WTC11 (cell line): ENCODE measurements around the gene ANO2. TPM values are rescaled to one million over a fixed set of nuclear protein-coding genes. Genes with fewer than 3 reads are reported as not detected.

ENCODE experiments used
- ATAC-seq: fragments of 200-7000 bp; cut with Tn5 transposase; 2 replicates; pipeline ENCODE4 v1.10.0; 2021; ENCODE audit warnings: mild to moderate bottlenecking, moderate library complexity
- CTCF ChIA-PET: fragments of 300-600 bp; sonication (Branson Sonifier 250); formaldehyde crosslinking; loops from one replicate; lab custom pipeline; 2021; ENCODE audit warnings: antibody characterized with exemption; lab: Charles Lee
- POLR2A ChIA-PET: fragments of 350-600 bp; sonication (Branson Sonifier 250); formaldehyde crosslinking; loops from one replicate; lab custom pipeline; 2021; ENCODE audit warnings: antibody characterized with exemption; lab: Charles Lee
- DNase-seq: peaks from one replicate; pipeline ENCODE4 v3.0.0; 2021; ENCODE audit warnings: low spot score
- H3K27ac Mint-ChIP-seq: 2 replicates; pipeline ENCODE4 v1.8.0; 2021; ENCODE audit warnings: mixed read lengths
- H3K27me3 Mint-ChIP-seq: 2 replicates; pipeline ENCODE4 v1.8.0; 2021; ENCODE audit warnings: low read depth, mild to moderate bottlenecking, moderate library complexity, mixed read lengths
- H3K36me3 Mint-ChIP-seq: 2 replicates; pipeline ENCODE4 v1.8.0; 2021; ENCODE audit warnings: mixed read lengths
- H3K4me1 Mint-ChIP-seq: 2 replicates; pipeline ENCODE4 v1.8.0; 2022; ENCODE audit warnings: mixed read lengths
- H3K4me3 Mint-ChIP-seq: 2 replicates; pipeline ENCODE4 v1.8.0; 2021; ENCODE audit warnings: mild to moderate bottlenecking, moderate library complexity, mixed read lengths
- H3K9me3 Mint-ChIP-seq: 2 replicates; pipeline ENCODE4 v1.8.0; 2021; ENCODE audit warnings: mixed read lengths
- AR ChIP-seq: fragments of 250-450 bp; sonication (Bioruptor Pico); IDR thresholded peaks from 2 replicates; pipeline ENCODE4 v1.9.0; 2021; ENCODE audit warnings: mild to moderate bottlenecking
- ATF2 ChIP-seq: sonication (generic); formaldehyde crosslinking; IDR thresholded peaks from 2 replicates; pipeline ENCODE4 v1.8.1; 2022; ENCODE audit warnings: low read depth, missing genetic modification reagents, borderline replicate concordance
- CBFB ChIP-seq: sonication (generic); formaldehyde crosslinking; IDR thresholded peaks from 2 replicates; pipeline ENCODE4 v1.8.1; 2022; ENCODE audit warnings: mild to moderate bottlenecking, low read depth, missing genetic modification reagents
- CREM ChIP-seq: sonication (generic); formaldehyde crosslinking; IDR thresholded peaks from 2 replicates; pipeline ENCODE4 v1.8.1; 2022; ENCODE audit warnings: mild to moderate bottlenecking, missing genetic modification reagents, moderate library complexity
- FOXJ3 ChIP-seq: sonication (generic); formaldehyde crosslinking; IDR thresholded peaks from 2 replicates; pipeline ENCODE4 v1.9.0; 2021; ENCODE audit warnings: missing genetic modification reagents, mild to moderate bottlenecking, borderline replicate concordance
- MYBL2 ChIP-seq: sonication (generic); formaldehyde crosslinking; IDR thresholded peaks from 2 replicates; pipeline ENCODE4 v1.8.1; 2023; ENCODE audit warnings: mild to moderate bottlenecking, moderate library complexity, missing genetic modification reagents
- TCF7 ChIP-seq: sonication (generic); formaldehyde crosslinking; IDR thresholded peaks from 2 replicates; pipeline ENCODE4 v1.8.0; 2022; ENCODE audit warnings: mild to moderate bottlenecking, low read depth, missing genetic modification reagents, moderate library complexity
- TEAD1 ChIP-seq: sonication (generic); formaldehyde crosslinking; IDR thresholded peaks from 2 replicates; pipeline ENCODE4 v1.8.0; 2022; ENCODE audit warnings: mild to moderate bottlenecking, missing genetic modification reagents
- TP53 ChIP-seq: sonication (generic); formaldehyde crosslinking; IDR thresholded peaks from 2 replicates; pipeline ENCODE4 v1.8.1; 2023; ENCODE audit warnings: mild to moderate bottlenecking, missing genetic modification reagents
- USF1 ChIP-seq: sonication (generic); formaldehyde crosslinking; IDR thresholded peaks from 2 replicates; pipeline ENCODE4 v1.8.0; 2022; ENCODE audit warnings: mild to moderate bottlenecking, missing genetic modification reagents
- ZBTB21 ChIP-seq: sonication (generic); formaldehyde crosslinking; IDR thresholded peaks from 2 replicates; pipeline ENCODE4 v1.8.1; 2023; ENCODE audit warnings: mild to moderate bottlenecking, missing genetic modification reagents, borderline replicate concordance
- ZNF423 ChIP-seq: fragments of 250-450 bp; sonication (Bioruptor Pico); IDR thresholded peaks from 2 replicates; pipeline ENCODE4 v2.1.2; 2022; ENCODE audit warnings: mild to moderate bottlenecking, moderate library complexity
- ZNF425 ChIP-seq: fragments of 250-450 bp; sonication (Bioruptor Pico); conservative IDR thresholded peaks from 2 replicates; pipeline ENCODE4 v1.9.0; 2021; ENCODE audit warnings: mild to moderate bottlenecking
- ZNF532 ChIP-seq: fragments of 250-450 bp; sonication (Bioruptor Pico); IDR thresholded peaks from 2 replicates; pipeline ENCODE4 v1.9.0; 2021; ENCODE audit warnings: mild to moderate bottlenecking, borderline replicate concordance
- total RNA-seq: library from RNA; stranded (reverse); gene quantifications from 3 replicates; pipeline ENCODE4 v1.2.3, GENCODE V29; 2021
- TF ChIP-seq, protein P1 (sequence below): sonication (generic); formaldehyde crosslinking; IDR thresholded peaks from 2 replicates; pipeline ENCODE4 v1.8.1; 2022; ENCODE audit warnings: missing genetic modification reagents, borderline replicate concordance
- TF ChIP-seq, protein P2 (sequence below): sonication (generic); formaldehyde crosslinking; IDR thresholded peaks from 2 replicates; pipeline ENCODE4 v1.8.1; 2022; ENCODE audit warnings: low read depth, mild to moderate bottlenecking, moderate library complexity, missing genetic modification reagents, borderline replicate concordance
- TF ChIP-seq, protein P3 (sequence below): sonication (generic); formaldehyde crosslinking; IDR thresholded peaks from 2 replicates; pipeline ENCODE4 v1.8.1; 2023; ENCODE audit warnings: mild to moderate bottlenecking, missing genetic modification reagents
- TF ChIP-seq, protein P4 (sequence below): sonication (generic); formaldehyde crosslinking; IDR thresholded peaks from 2 replicates; pipeline ENCODE4 v1.8.1; 2023; ENCODE audit warnings: mild to moderate bottlenecking, moderate library complexity, missing genetic modification reagents

ANO2 gene
- total RNA-seq, 1 experiment from 2014 or later: 2.8 TPM

DNA sequence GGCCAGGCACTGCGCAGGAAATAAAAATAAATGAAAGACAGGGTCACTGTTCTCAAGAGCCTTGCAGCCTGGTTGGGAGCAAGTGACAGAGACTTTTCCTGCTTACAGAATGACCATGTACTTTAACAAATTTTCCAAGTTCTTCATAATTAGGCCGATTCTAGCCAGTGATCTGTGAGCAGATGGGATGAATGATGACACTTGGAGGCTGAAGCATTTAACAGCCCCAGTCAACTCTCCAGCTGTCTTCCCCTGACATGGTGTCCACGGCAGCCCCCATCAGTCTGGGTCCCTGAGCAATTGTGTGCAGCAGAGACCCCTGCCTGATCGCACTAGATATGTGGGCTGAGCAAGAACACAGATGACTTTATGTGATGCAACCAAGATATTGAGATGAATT, 314.3 kb downstream of the ANO2 start (continued):
- TF ChIP-seq ZNF532 (CRISPR knock-in tag) (no peak), ZBTB21 (CRISPR knock-in tag) (no peak), TEAD1 (CRISPR knock-in tag) (no peak), FOXJ3 (CRISPR knock-in tag) (no peak), CREM (CRISPR knock-in tag) (no peak), TP53 (no peak)
- TF ChIP-seq, protein P1, sequence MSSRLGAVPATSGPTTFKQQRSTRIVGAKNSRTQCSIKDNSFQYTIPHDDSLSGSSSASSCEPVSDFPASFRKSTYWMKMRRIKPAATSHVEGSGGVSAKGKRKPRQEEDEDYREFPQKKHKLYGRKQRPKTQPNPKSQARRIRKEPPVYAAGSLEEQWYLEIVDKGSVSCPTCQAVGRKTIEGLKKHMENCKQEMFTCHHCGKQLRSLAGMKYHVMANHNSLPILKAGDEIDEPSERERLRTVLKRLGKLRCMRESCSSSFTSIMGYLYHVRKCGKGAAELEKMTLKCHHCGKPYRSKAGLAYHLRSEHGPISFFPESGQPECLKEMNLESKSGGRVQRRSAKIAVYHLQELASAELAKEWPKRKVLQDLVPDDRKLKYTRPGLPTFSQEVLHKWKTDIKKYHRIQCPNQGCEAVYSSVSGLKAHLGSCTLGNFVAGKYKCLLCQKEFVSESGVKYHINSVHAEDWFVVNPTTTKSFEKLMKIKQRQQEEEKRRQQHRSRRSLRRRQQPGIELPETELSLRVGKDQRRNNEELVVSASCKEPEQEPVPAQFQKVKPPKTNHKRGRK (CRISPR knock-in tag): no peak

GRCh38 chr12:5628501-5628900, 316.6 kb downstream of the ANO2 start:
- CTCF ChIA-PET: no interaction called here
- Mint-ChIP-seq H3K36me3 (no peaks in the 10 kb centered on the region), H3K4me1 (no peaks in the 10 kb centered on the region), H3K9me3 (no peaks in the 10 kb centered on the region), H3K4me3 (no peak overlapping the region), H3K27ac (no peak overlapping the region), H3K27me3 (no peaks in the 10 kb centered on the region)
- ATAC-seq (no peak), DNase-seq (no peak)
- POLR2A ChIA-PET: no interaction called here
- TF ChIP-seq TCF7 (no peak), AR (no peak), ATF2 (CRISPR knock-in tag) (no peak), CBFB (no peak), ZNF423 (CRISPR knock-in tag) (no peak), ZNF425 (no peak), MYBL2 (CRISPR knock-in tag) (no peak), USF1 (CRISPR knock-in tag) (no peak)
- TF ChIP-seq, protein P2, sequence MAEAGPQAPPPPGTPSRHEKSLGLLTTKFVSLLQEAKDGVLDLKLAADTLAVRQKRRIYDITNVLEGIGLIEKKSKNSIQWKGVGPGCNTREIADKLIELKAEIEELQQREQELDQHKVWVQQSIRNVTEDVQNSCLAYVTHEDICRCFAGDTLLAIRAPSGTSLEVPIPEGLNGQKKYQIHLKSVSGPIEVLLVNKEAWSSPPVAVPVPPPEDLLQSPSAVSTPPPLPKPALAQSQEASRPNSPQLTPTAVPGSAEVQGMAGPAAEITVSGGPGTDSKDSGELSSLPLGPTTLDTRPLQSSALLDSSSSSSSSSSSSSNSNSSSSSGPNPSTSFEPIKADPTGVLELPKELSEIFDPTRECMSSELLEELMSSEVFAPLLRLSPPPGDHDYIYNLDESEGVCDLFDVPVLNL (CRISPR knock-in tag): no peak
- TF ChIP-seq, protein P3, sequence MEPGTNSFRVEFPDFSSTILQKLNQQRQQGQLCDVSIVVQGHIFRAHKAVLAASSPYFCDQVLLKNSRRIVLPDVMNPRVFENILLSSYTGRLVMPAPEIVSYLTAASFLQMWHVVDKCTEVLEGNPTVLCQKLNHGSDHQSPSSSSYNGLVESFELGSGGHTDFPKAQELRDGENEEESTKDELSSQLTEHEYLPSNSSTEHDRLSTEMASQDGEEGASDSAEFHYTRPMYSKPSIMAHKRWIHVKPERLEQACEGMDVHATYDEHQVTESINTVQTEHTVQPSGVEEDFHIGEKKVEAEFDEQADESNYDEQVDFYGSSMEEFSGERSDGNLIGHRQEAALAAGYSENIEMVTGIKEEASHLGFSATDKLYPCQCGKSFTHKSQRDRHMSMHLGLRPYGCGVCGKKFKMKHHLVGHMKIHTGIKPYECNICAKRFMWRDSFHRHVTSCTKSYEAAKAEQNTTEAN (CRISPR knock-in tag): no peak
- TF ChIP-seq, protein P4, sequence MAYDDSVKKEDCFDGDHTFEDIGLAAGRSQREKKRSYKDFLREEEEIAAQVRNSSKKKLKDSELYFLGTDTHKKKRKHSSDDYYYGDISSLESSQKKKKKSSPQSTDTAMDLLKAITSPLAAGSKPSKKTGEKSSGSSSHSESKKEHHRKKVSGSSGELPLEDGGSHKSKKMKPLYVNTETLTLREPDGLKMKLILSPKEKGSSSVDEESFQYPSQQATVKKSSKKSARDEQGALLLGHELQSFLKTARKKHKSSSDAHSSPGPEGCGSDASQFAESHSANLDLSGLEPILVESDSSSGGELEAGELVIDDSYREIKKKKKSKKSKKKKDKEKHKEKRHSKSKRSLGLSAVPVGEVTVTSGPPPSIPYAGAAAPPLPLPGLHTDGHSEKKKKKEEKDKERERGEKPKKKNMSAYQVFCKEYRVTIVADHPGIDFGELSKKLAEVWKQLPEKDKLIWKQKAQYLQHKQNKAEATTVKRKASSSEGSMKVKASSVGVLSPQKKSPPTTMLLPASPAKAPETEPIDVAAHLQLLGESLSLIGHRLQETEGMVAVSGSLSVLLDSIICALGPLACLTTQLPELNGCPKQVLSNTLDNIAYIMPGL (CRISPR knock-in tag): no peak
